Activated naive CD4-positive, alpha-beta T cell treated with anti-CD3 and anti-CD28 coated beads, Interleukin-2, amount 50 U/mL, for 16 hours (primary cell): Measurements from ENCODE around the gene SLC37A1.

Experiments
- DNase-seq: peaks from one replicate; pipeline ENCODE4 v3.0.0-alpha.2; 2020

SLC37A1 gene

GRCh38 chr21:42547001-42547905, 33.6 kb downstream of the SLC37A1 start:
- DNase-seq, result no peak

GRCh38 chr21:42547906-42548365, 34.3 kb downstream of the SLC37A1 start:
- no peak for DNase-seq

- peak; percentile 1 for DNase-seq
Observed at GRCh38 chr21:42548687-42549406, 35.2 kb downstream of the SLC37A1 start.

- no peak for DNase-seq
Observed at GRCh38 chr21:42550817-42551216, 37.2 kb downstream of the SLC37A1 start.

- no peak for DNase-seq
Observed at GRCh38 chr21:42552407-42553336, 39.0 kb downstream of the SLC37A1 start.

- no peak for DNase-seq
Observed at GRCh38 chr21:42553435-42553834, 39.8 kb downstream of the SLC37A1 start.

GRCh38 chr21:42554251-42554961, 40.8 kb downstream of the SLC37A1 start:
- DNase-seq, result no peak

- DNase-seq, result no peak
Observed at GRCh38 chr21:42555756-42556438, 42.2 kb downstream of the SLC37A1 start.

- DNase-seq, result no peak
Observed at GRCh38 chr21:42556476-42556875, 42.8 kb downstream of the SLC37A1 start.

GRCh38 chr21:42556960-42557359, 43.3 kb downstream of the SLC37A1 start:
- DNase-seq, result no peak

GRCh38 chr21:42557420-42557819, 43.8 kb downstream of the SLC37A1 start:
- DNase-seq, result no peak

GRCh38 chr21:42558368-42558767, 44.7 kb downstream of the SLC37A1 start:
- DNase-seq, result no peak

GRCh38 chr21:42558846-42559245, 45.2 kb downstream of the SLC37A1 start:
- DNase-seq, result no peak

GRCh38 chr21:42559326-42559725, 45.7 kb downstream of the SLC37A1 start:
- DNase-seq, result no peak

GRCh38 chr21:42560517-42561179, 47.0 kb downstream of the SLC37A1 start:
- DNase-seq, result no peak

- DNase-seq, result no peak
Observed at GRCh38 chr21:42561762-42562650, 48.4 kb downstream of the SLC37A1 start.

- DNase-seq, result no peak
Observed at GRCh38 chr21:42562816-42563215, 49.2 kb downstream of the SLC37A1 start.

- no peak for DNase-seq
Observed at GRCh38 chr21:42563261-42563660, 49.6 kb downstream of the SLC37A1 start.

- DNase-seq, result no peak
Observed at GRCh38 chr21:42563686-42564085, 50.0 kb downstream of the SLC37A1 start.

GRCh38 chr21:42564561-42564971, 50.9 kb downstream of the SLC37A1 start:
- DNase-seq, result no peak
